NCI-H1436 treated with DMSO at 0.1 percent for 48 hours (cell line): Measurements from ENCODE around the gene EYA2.

Experiments
- DNase-seq: peaks from one replicate; lab custom pipeline; 2025; lab: John Stamatoyannopoulos, UW

The EYA2 gene

GRCh38 chr20:47227119-47227518 is 332.5 kb downstream of the EYA2 start:
- no peak for DNase-seq

- no peak for DNase-seq
These were observed 332.9 kb downstream of the EYA2 start for GRCh38 chr20:47227576-47227975.

GRCh38 chr20:47228654-47229053 is 334.0 kb downstream of the EYA2 start:
- DNase-seq, result no peak

- no peak for DNase-seq
These were observed 336.2 kb downstream of the EYA2 start for GRCh38 chr20:47230811-47231256.

- no peak for DNase-seq
These were observed 336.9 kb downstream of the EYA2 start for GRCh38 chr20:47231382-47232039.

- DNase-seq, result no peak
These were observed 337.9 kb downstream of the EYA2 start for GRCh38 chr20:47232518-47232917.

- DNase-seq, result no peak
These were observed 338.9 kb downstream of the EYA2 start for GRCh38 chr20:47233333-47234188.

GRCh38 chr20:47235111-47235510 is 340.5 kb downstream of the EYA2 start:
- no peak for DNase-seq

- no peak for DNase-seq
These were observed 341.4 kb downstream of the EYA2 start for GRCh38 chr20:47235853-47236638.

GRCh38 chr20:47236639-47236900 is 341.9 kb downstream of the EYA2 start:
- DNase-seq, result no peak

- DNase-seq, result no peak
These were observed 343.1 kb downstream of the EYA2 start for GRCh38 chr20:47237715-47238114.
